Ishikawa (cell line): Measurements from ENCODE around the gene NEURL4.

Experiments
- CEBPB ChIP-seq: IDR thresholded peaks from 2 replicates; pipeline ENCODE4 v1.6.1; 2012
- CREB1 ChIP-seq: IDR thresholded peaks from 2 replicates; pipeline ENCODE4 v1.6.1; 2012; ENCODE audit warnings: low read depth
- EGR1 ChIP-seq: IDR thresholded peaks from 2 replicates; pipeline ENCODE4 v1.6.1; 2012
- EP300 ChIP-seq: IDR thresholded peaks from 2 replicates; pipeline ENCODE4 v1.6.1; 2012; ENCODE audit warnings: borderline replicate concordance
- FOXM1 ChIP-seq: IDR thresholded peaks from 2 replicates; pipeline ENCODE4 v1.6.1; 2012; ENCODE audit warnings: low read depth, borderline replicate concordance
- MAX ChIP-seq: IDR thresholded peaks from 2 replicates; pipeline ENCODE4 v1.6.1; 2012
- NFIC ChIP-seq: IDR thresholded peaks from 2 replicates; pipeline ENCODE4 v1.6.1; 2012
- RAD21 ChIP-seq: IDR thresholded peaks from 2 replicates; pipeline ENCODE4 v1.6.1; 2012; ENCODE audit warnings: low read depth
- REST ChIP-seq: IDR thresholded peaks from 2 replicates; pipeline ENCODE4 v1.6.1; 2012; ENCODE audit warnings: low read depth, mild to moderate bottlenecking
- TAF1 ChIP-seq: IDR thresholded peaks from 2 replicates; pipeline ENCODE4 v1.6.1; 2012; ENCODE audit warnings: low read depth, mild to moderate bottlenecking
- TCF12 ChIP-seq: IDR thresholded peaks from 2 replicates; pipeline ENCODE4 v1.6.1; 2012; ENCODE audit warnings: low read depth
- TEAD4 ChIP-seq: IDR thresholded peaks from 2 replicates; pipeline ENCODE4 v1.6.1; 2012
- USF1 ChIP-seq: IDR thresholded peaks from 2 replicates; pipeline ENCODE4 v1.6.1; 2012
- YY1 ChIP-seq: IDR thresholded peaks from 2 replicates; pipeline ENCODE4 v1.6.1; 2012; ENCODE audit warnings: low read depth
- ZBTB7A ChIP-seq: IDR thresholded peaks from 2 replicates; pipeline ENCODE4 v1.6.1; 2012; ENCODE audit warnings: low read depth

NEURL4 gene

GRCh38 chr17:7367083-7367482 is 37.9 kb upstream of the NEURL4 start:
- TF ChIP-seq FOXM1, result no peak
- no peak for TF ChIP-seq CREB1
- TF ChIP-seq TCF12, result no peak
- TF ChIP-seq ZBTB7A, result no peak
- TF ChIP-seq RAD21, result no peak
- no peak for TF ChIP-seq EP300
- no peak for TF ChIP-seq YY1
- TF ChIP-seq USF1, result no peak
- no peak for TF ChIP-seq TAF1
- TF ChIP-seq REST, result no peak
- TF ChIP-seq EGR1, result no peak
- no peak for TF ChIP-seq CEBPB
- TF ChIP-seq NFIC, result no peak
- no peak for TF ChIP-seq TEAD4
- no peak for TF ChIP-seq MAX

- TF ChIP-seq EP300 (no peak), TEAD4 (peak; percentile 24; the same call in 1 of the 2 replicates)
Measured at GRCh38 chr17:7363311-7363710, 34.2 kb upstream of the NEURL4 start.

- TF ChIP-seq MAX (no peak), FOXM1 (no peak), EP300 (no peak), CREB1 (no peak), EGR1 (no peak), ZBTB7A (no peak)
Measured at GRCh38 chr17:7361906-7362305, 32.8 kb upstream of the NEURL4 start.

GRCh38 chr17:7357381-7357780 is 28.2 kb upstream of the NEURL4 start:
- TF ChIP-seq ZBTB7A, result no peak

- no peak for TF ChIP-seq NFIC
- TF ChIP-seq ZBTB7A, result no peak
- no peak for TF ChIP-seq EGR1
- TF ChIP-seq FOXM1, result no peak
- TF ChIP-seq CREB1, result no peak
- TF ChIP-seq EP300, result no peak
- TF ChIP-seq YY1, result no peak
- TF ChIP-seq CEBPB, result no peak
- TF ChIP-seq TEAD4, result no peak
- TF ChIP-seq REST, result no peak
- TF ChIP-seq MAX, result no peak
- TF ChIP-seq TCF12, result no peak
- no peak for TF ChIP-seq RAD21
- no peak for TF ChIP-seq TAF1
- no peak for TF ChIP-seq USF1
Measured at GRCh38 chr17:7356756-7357155, 27.6 kb upstream of the NEURL4 start.

- 0 out of 2 replicates have a peak, but pooled peaks have one; percentile 23 for TF ChIP-seq MAX
- TF ChIP-seq YY1, result 0 out of 2 replicates have a peak, but pooled peaks have one; percentile 31
- TF ChIP-seq RAD21, result peak; percentile 96
- no peak for TF ChIP-seq TCF12
Measured at GRCh38 chr17:7356072-7356549, 27.0 kb upstream of the NEURL4 start.

GRCh38 chr17:7355573-7355972 is 26.4 kb upstream of the NEURL4 start:
- TF ChIP-seq EP300 (no peak), TCF12 (no peak), FOXM1 (no peak), ZBTB7A (no peak), EGR1 (no peak), RAD21 (no peak), CREB1 (no peak), REST (no peak), NFIC (no peak), TEAD4 (no peak), CEBPB (no peak)
